IMR-90 (cell line): ENCODE data around the gene PAX5. TPM values are rescaled to one million over a fixed set of nuclear protein-coding genes. Genes with fewer than 3 reads are reported as not detected.

ENCODE experiments used
- ATAC-seq: fragments of 200-7000 bp; cut with Tn5 transposase; 2 replicates; pipeline ENCODE4 v1.9.1; 2020; ENCODE audit warnings: low read depth, mild to moderate bottlenecking, moderate library complexity
- BruUV-seq: library from RNA; stranded (reverse); fragments of 400-500 nt; replicated peaks from 2 replicates; lab custom pipeline; 2021; lab: Mats Ljungman, UMichigan
- CTCF ChIA-PET: fragments of 300-600 bp; formaldehyde crosslinking; extraction: SDS; loops from one replicate; lab custom pipeline; 2021; ENCODE audit warnings: antibody characterized with exemption; lab: Yijun Ruan, JAX
- POLR2A ChIA-PET: fragments of 300-600 bp; sonication (Branson Sonifier 250); formaldehyde crosslinking; loops from one replicate; lab custom pipeline; 2022; ENCODE audit warnings: antibody characterized with exemption; ENCODE audit not compliant: unreplicated experiment; lab: Charles Lee
- DNase-seq: peaks from one replicate; pipeline ENCODE4 v3.0.0; 2013
- H2AFZ ChIP-seq: replicated peaks from 2 replicates; pipeline ENCODE3; 2013; ENCODE audit warnings: low read length, mild to moderate bottlenecking; ENCODE audit not compliant: poor library complexity
- H2AK5ac ChIP-seq: 2 replicates; pipeline ENCODE4 v1.6.1; 2013; ENCODE audit warnings: low read depth, low read length, inconsistent platforms
- H2AK9ac ChIP-seq: replicated peaks from 2 replicates; pipeline ENCODE3; 2013; ENCODE audit warnings: mild to moderate bottlenecking, low read depth, low read length, moderate library complexity; ENCODE audit not compliant: poor library complexity
- H2BK120ac ChIP-seq: 2 replicates; pipeline ENCODE4 v1.6.1; 2013; ENCODE audit warnings: low read depth, low read length, inconsistent platforms
- H2BK15ac ChIP-seq: 3 replicates; pipeline ENCODE4 v1.6.1; 2013; ENCODE audit warnings: low read depth, low read length, inconsistent platforms
- H2BK20ac ChIP-seq: 2 replicates; pipeline ENCODE4 v1.6.1; 2013; ENCODE audit warnings: low read depth, mild to moderate bottlenecking, inconsistent platforms, low read length, moderate library complexity
- H2BK5ac ChIP-seq: 2 replicates; pipeline ENCODE4 v1.6.1; 2013; ENCODE audit warnings: mild to moderate bottlenecking, low read depth, low read length, inconsistent platforms; ENCODE audit not compliant: poor library complexity, severe bottlenecking
- H3K14ac ChIP-seq: replicated peaks from 2 replicates; pipeline ENCODE4 v1.6.1; 2013; ENCODE audit warnings: low read depth, low read length, inconsistent platforms
- H3K18ac ChIP-seq: 2 replicates; pipeline ENCODE4 v1.6.1; 2013; ENCODE audit warnings: low read depth, low read length, control low read depth
- H3K23ac ChIP-seq: 2 replicates; pipeline ENCODE4 v1.6.1; 2013; ENCODE audit warnings: low read depth, low read length, inconsistent platforms
- H3K27ac ChIP-seq: 2 replicates; pipeline ENCODE4 v1.5.1; 2013; ENCODE audit warnings: mild to moderate bottlenecking, control low read depth, low read length; ENCODE audit not compliant: insufficient read depth
- H3K27me3 ChIP-seq: 2 replicates; pipeline ENCODE4 v1.6.1; 2013; ENCODE audit warnings: low read length; ENCODE audit not compliant: control insufficient read depth, insufficient read depth
- H3K36me3 ChIP-seq: 2 replicates; pipeline ENCODE4 v1.6.1; 2013; ENCODE audit warnings: low read length, mixed read lengths; ENCODE audit not compliant: control insufficient read depth, insufficient read depth
- H3K4ac ChIP-seq: 2 replicates; pipeline ENCODE4 v1.6.1; 2013; ENCODE audit warnings: low read depth, low read length, inconsistent platforms
- H3K4me1 ChIP-seq: 2 replicates; pipeline ENCODE4 v1.6.1; 2013; ENCODE audit warnings: low read length, mixed read lengths; ENCODE audit not compliant: control insufficient read depth, insufficient read depth
- H3K4me2 ChIP-seq: 2 replicates; pipeline ENCODE4 v1.6.1; 2013; ENCODE audit warnings: low read depth, mild to moderate bottlenecking, control low read depth, low read length, moderate library complexity
- H3K4me3 ChIP-seq: 2 replicates; pipeline ENCODE4 v1.5.1; 2013; ENCODE audit warnings: low read depth, mild to moderate bottlenecking, control low read depth, low read length, moderate library complexity; ENCODE audit not compliant: insufficient read depth
- H3K56ac ChIP-seq: 2 replicates; pipeline ENCODE4 v1.6.1; 2013; ENCODE audit warnings: low read length, inconsistent platforms; ENCODE audit not compliant: insufficient read depth; ENCODE audit errors: extremely low read depth
- H3K79me1 ChIP-seq, 2 experiments: 2 replicates each; pipeline ENCODE4 v1.6.1; 2013; ENCODE audit warnings: low read length in 2 of 2, inconsistent platforms in 1 of 2, low read depth in 1 of 2
- H3K9ac ChIP-seq: 2 replicates; pipeline ENCODE4 v1.6.1; 2013; ENCODE audit warnings: low read depth, low read length, control low read depth
- H3K9me1 ChIP-seq: 2 replicates; pipeline ENCODE4 v1.6.1; 2013; ENCODE audit warnings: low read length, inconsistent platforms; ENCODE audit not compliant: insufficient read depth
- H3K9me3 ChIP-seq: 2 replicates; pipeline ENCODE4 v1.6.1; 2013; ENCODE audit warnings: low read length; ENCODE audit not compliant: control insufficient read depth, insufficient read depth
- H4K20me1 ChIP-seq: 2 replicates; pipeline ENCODE4 v1.6.1; 2013; ENCODE audit warnings: low read length, inconsistent platforms; ENCODE audit not compliant: insufficient read depth
- H4K5ac ChIP-seq: 2 replicates; pipeline ENCODE4 v1.6.1; 2013; ENCODE audit warnings: mild to moderate bottlenecking, low read depth, low read length, control low read depth
- H4K8ac ChIP-seq, 2 experiments: 2 replicates each; pipeline ENCODE4 v1.6.1; 2013; ENCODE audit warnings: low read depth in 2 of 2, low read length in 2 of 2, control low read depth in 1 of 2, inconsistent platforms in 1 of 2
- H4K91ac ChIP-seq: 2 replicates; pipeline ENCODE4 v1.6.1; 2013; ENCODE audit warnings: low read depth, low read length, inconsistent platforms; ENCODE audit not compliant: insufficient read depth
- CHD1 ChIP-seq: IDR thresholded peaks from 2 replicates; pipeline ENCODE4 v1.6.1; 2012; ENCODE audit warnings: low read depth, low read length, improper control_type of control experiment
- FOS ChIP-seq: fragments of 150-350 bp; IDR thresholded peaks from 2 replicates; pipeline ENCODE4 v1.6.1; 2016; ENCODE audit warnings: low read depth, low read length
- MAZ ChIP-seq: IDR thresholded peaks from 2 replicates; pipeline ENCODE4 v1.6.1; 2012; ENCODE audit warnings: low read depth, mild to moderate bottlenecking, low read length, improper control_type of control experiment, moderate library complexity, borderline replicate concordance
- NFE2L2 ChIP-seq: fragments of 150-350 bp; IDR thresholded peaks from 2 replicates; pipeline ENCODE4 v1.6.1; 2016; ENCODE audit warnings: low read depth, mild to moderate bottlenecking, low read length
- RAD21 ChIP-seq: IDR thresholded peaks from 2 replicates; pipeline ENCODE4 v1.6.1; 2012; ENCODE audit warnings: low read length, improper control_type of control experiment
- RCOR1 ChIP-seq: IDR thresholded peaks from 2 replicates; pipeline ENCODE4 v1.6.1; 2012; ENCODE audit warnings: mild to moderate bottlenecking, low read length, improper control_type of control experiment; ENCODE audit not compliant: insufficient replicate concordance
- RFX5 ChIP-seq: IDR thresholded peaks from 2 replicates; pipeline ENCODE4 v1.8.0; 2012; ENCODE audit warnings: low read depth, mild to moderate bottlenecking, low read length, moderate library complexity
- SMC3 ChIP-seq: fragments of 150-350 bp; IDR thresholded peaks from 2 replicates; pipeline ENCODE4 v1.6.1; 2016; ENCODE audit warnings: low read depth, mild to moderate bottlenecking, antibody characterized with exemption, low read length, moderate library complexity
- WGBS, 2 experiments: methylation state at CpG; one replicate each; pipeline versions ENCODE4 v1.1.5 to v1.1.7; 2013; ENCODE audit warnings: missing lambda C conversion rate in 2 of 2; ENCODE audit not compliant: insufficient read length in 1 of 2; ENCODE audit errors: extremely low coverage in 2 of 2; 5-methylcytosine and 5-hydroxymethylcytosine counted together
- dilution Hi-C: fragments of 300-500 bp; cut with HindIII; formaldehyde crosslinking; loops from one replicate; pipeline ENCODE4 v1.14.3; 2018; ENCODE audit warnings: low sequenced_read_pairs; ENCODE audit not compliant: unreplicated experiment
- in situ Hi-C: fragments of 300-500 bp; cut with MboI; formaldehyde crosslinking; loops from 3 replicates; pipeline ENCODE4 v1.14.3; 2019; ENCODE audit warnings: low sequenced_read_pairs, inconsistent platforms, mixed read lengths
- intact Hi-C: fragments of 100-400 bp; cut with micrococcal nuclease; formaldehyde crosslinking; loops from 2 replicates; pipeline ENCODE4 v1.10.0; 2022
- polyA plus RNA-seq, 3 experiments: library from polyadenylated mRNA; depleted of rRNA; stranded (reverse); fragments of >200 nt; gene quantifications; 2 replicates each; pipeline ENCODE4 v1.2.3, GENCODE V29; 2012; ENCODE audit warnings: low replicate concordance in 1 of 3
- total RNA-seq: library from RNA; depleted of rRNA; stranded (reverse); fragments of >200 nt; gene quantifications from 2 replicates; pipeline ENCODE4 v1.2.3, GENCODE V29; 2012
- TF ChIP-seq, protein P1 (sequence below): conservative IDR thresholded peaks from 2 replicates; pipeline ENCODE4 v1.5.1; 2012; ENCODE audit warnings: mild to moderate bottlenecking, low read depth, low read length, improper control_type of control experiment

The PAX5 gene
- total and polyA plus RNA-seq, 2 of the 4 experiments (the other 2 are of a cell fraction), result not detected

DNA sequence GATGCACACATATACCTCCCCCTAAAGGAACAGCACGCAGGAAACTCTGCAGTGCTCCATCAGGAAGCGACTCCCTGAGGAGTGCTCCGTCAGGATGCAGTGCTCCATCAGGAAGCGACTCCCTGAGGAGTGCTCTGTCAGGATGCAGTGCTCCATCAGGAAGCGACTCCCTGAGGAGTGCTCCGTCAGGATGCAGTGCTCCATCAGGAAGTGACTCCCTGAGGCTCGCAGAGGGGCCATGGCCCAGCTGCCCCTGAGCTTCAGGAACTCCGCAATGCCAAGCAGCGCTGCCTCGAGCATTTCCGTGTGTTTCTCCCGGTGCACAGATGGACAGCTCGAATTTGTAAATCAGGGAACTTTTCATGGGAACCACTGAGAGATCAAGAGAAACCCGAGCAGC, 88.1 kb downstream of the PAX5 start:
- no peak overlapping the region for H3K4me3 ChIP-seq
- peaks cover 38% of the 10 kb centered on the region for H3K27me3 ChIP-seq
- H3K9me1 ChIP-seq, result no peaks in the 10 kb centered on the region; the same call in 1 of the 2 replicates
- H3K4me1 ChIP-seq, result no peaks in the 10 kb centered on the region
- no peak overlapping the region for H2AFZ ChIP-seq
- no peak overlapping the region for H2BK120ac ChIP-seq
- H3K4me2 ChIP-seq, result no peak overlapping the region
- no peak overlapping the region for H3K27ac ChIP-seq
- no peak overlapping the region for H2BK15ac ChIP-seq
- H3K18ac ChIP-seq, result no peak overlapping the region
- no peak overlapping the region for H4K5ac ChIP-seq
- no peaks in the 10 kb centered on the region for H3K79me1 ChIP-seq
- H3K4ac ChIP-seq, result no peak overlapping the region
- H3K56ac ChIP-seq, result no peak overlapping the region
- ChIA-PET CTCF (no interaction called here), POLR2A (no interaction called here)
- intact Hi-C loops, result no loop called here
- TF ChIP-seq, protein P1, sequence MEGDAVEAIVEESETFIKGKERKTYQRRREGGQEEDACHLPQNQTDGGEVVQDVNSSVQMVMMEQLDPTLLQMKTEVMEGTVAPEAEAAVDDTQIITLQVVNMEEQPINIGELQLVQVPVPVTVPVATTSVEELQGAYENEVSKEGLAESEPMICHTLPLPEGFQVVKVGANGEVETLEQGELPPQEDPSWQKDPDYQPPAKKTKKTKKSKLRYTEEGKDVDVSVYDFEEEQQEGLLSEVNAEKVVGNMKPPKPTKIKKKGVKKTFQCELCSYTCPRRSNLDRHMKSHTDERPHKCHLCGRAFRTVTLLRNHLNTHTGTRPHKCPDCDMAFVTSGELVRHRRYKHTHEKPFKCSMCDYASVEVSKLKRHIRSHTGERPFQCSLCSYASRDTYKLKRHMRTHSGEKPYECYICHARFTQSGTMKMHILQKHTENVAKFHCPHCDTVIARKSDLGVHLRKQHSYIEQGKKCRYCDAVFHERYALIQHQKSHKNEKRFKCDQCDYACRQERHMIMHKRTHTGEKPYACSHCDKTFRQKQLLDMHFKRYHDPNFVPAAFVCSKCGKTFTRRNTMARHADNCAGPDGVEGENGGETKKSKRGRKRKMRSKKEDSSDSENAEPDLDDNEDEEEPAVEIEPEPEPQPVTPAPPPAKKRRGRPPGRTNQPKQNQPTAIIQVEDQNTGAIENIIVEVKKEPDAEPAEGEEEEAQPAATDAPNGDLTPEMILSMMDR, result no peak
- TF ChIP-seq FOS (no peak), SMC3 (no peak), NFE2L2 (no peak), RCOR1 (no peak), RAD21 (no peak), RFX5 (no peak), CHD1 (no peak), MAZ (no peak)
- DNase-seq (no peak), ATAC-seq (no peak)
- no peak overlapping the region for H2AK9ac ChIP-seq
- H4K91ac ChIP-seq, result no peak overlapping the region
- 60% methylated on average over 1 of the region's 14 CpGs; no CpG with 5 or more reads in 1 of the 2 experiments for WGBS, 2 experiments
- no peaks in the 10 kb centered on the region for H3K36me3 ChIP-seq
- no TSS peak for BruUV-seq
- H3K9me3 ChIP-seq, result no peaks in the 10 kb centered on the region
- H2BK20ac ChIP-seq, result no peak overlapping the region
- H4K20me1 ChIP-seq, result no peaks in the 10 kb centered on the region
- no peak overlapping the region for H4K8ac ChIP-seq
- H3K9ac ChIP-seq, result no peak overlapping the region
- H2BK5ac ChIP-seq, result no peak overlapping the region
- no peak overlapping the region for H3K23ac ChIP-seq
- dilution Hi-C loops, result no loop called here
- H3K14ac ChIP-seq, result no peak overlapping the region
- no peak overlapping the region for H2AK5ac ChIP-seq
- in situ Hi-C loops, result no loop called here
